ENCODE data around the gene CAMSAP1. TPM values are rescaled to one million over a fixed set of nuclear protein-coding genes. Genes with fewer than 3 reads are reported as not detected.

The CAMSAP1 gene
- total and polyA plus RNA-seq, 10 of the 15 experiments (the other 5 are each of a cell fraction or from before 2014, with no cell fraction given): 1.4 to 24.7 (median 8.0) TPM

GRCh38 chr9:135815413-135815812 is 91.9 kb downstream of the CAMSAP1 start:
- Histone ChIP-seq H3K9ac (ENCODE audit: control insufficient read depth, insufficient read depth, low read length) (no peak overlapping the region), H3K9me3 (replicated peaks; ENCODE audit: control insufficient read depth, insufficient read depth, low read length) (no peaks in the 10 kb centered on the region), H3K36me3 (ENCODE audit: control insufficient read depth in 2 of 2, insufficient read depth in 2 of 2, low read length in 1 of 2) (peaks cover 18 to 33% of the 10 kb centered on the region in 2 experiments), H2AFZ (ENCODE audit: control insufficient read depth, low read depth, low read length) (no peak overlapping the region), H3K27me3 (replicated peaks in 1 of 2; ENCODE audit: control insufficient read depth in 2 of 2, insufficient read depth in 2 of 2, low read length in 1 of 2) (no peaks in the 10 kb centered on the region), H3K4me2 (ENCODE audit: control insufficient read depth, insufficient read depth) (no peak overlapping the region), H3K27ac (ENCODE audit: control insufficient read depth, insufficient read depth) (no peak overlapping the region), H3K4me3 (no peak overlapping the region), H3K4me1 (ENCODE audit: control insufficient read depth, insufficient read depth, low read length) (no peaks in the 10 kb centered on the region), H4K20me1 (ENCODE audit: control insufficient read depth, insufficient read depth) (no peaks in the 10 kb centered on the region; the same call in 1 of the 2 replicates), H3K79me2 (ENCODE audit: control insufficient read depth, insufficient read depth, low read length) (no peaks in the 10 kb centered on the region)
- no peak for DNase-seq (ENCODE audit: low read depth, low spot score)
- in situ Hi-C loops (cut with MboI): no loop called here
- no peak for TF ChIP-seq NFYA (IDR thresholded peaks at IDR 0.05; ENCODE audit: borderline replicate concordance, low read depth, low read length)
- TF ChIP-seq ZNF24 (IDR thresholded peaks at IDR 0.05): no peak
- intact Hi-C loops (cut with micrococcal nuclease; ENCODE audit: unreplicated experiment): no loop called here
- WGBS (ENCODE audit: insufficient coverage, insufficient replicate concordance, low lambda C conversion rate, missing lambda C conversion rate): 99% methylated on average over 4 of the region's 4 CpGs
- no peak for FAIRE-seq
- ChIA-PET CTCF (no interaction called here), SMC1A (ENCODE audit: uncharacterized antibody, unreplicated experiment) (no interaction called here), RAD21 (ENCODE audit: unreplicated experiment) (no interaction called here), POLR2A (no interaction called here)
- no TSS peak for BruUV-seq (replicated peaks)
- ATAC-seq: no peak

- H3K9ac ChIP-seq (ENCODE audit: control insufficient read depth, insufficient read depth, low read length): no peak overlapping the region
Observed at GRCh38 chr9:135814421-135815095, 92.8 kb downstream of the CAMSAP1 start.

More at GRCh38 chr9:135814421-135815095, 92.8 kb downstream of the CAMSAP1 start:
- ChIA-PET POLR2A (no interaction called here), CTCF (no interaction called here), RAD21 (ENCODE audit: unreplicated experiment) (no interaction called here), SMC1A (ENCODE audit: uncharacterized antibody, unreplicated experiment) (no interaction called here)
- WGBS (ENCODE audit: insufficient coverage, insufficient replicate concordance, low lambda C conversion rate, missing lambda C conversion rate): 92% methylated on average over 4 of the region's 12 CpGs
- no peaks in the 10 kb centered on the region for H3K27me3 ChIP-seq (replicated peaks in 1 of 2; ENCODE audit: control insufficient read depth in 2 of 2, insufficient read depth in 2 of 2, low read length in 1 of 2)
- peaks cover 19 to 30% of the 10 kb centered on the region in 2 experiments for H3K36me3 ChIP-seq (ENCODE audit: control insufficient read depth in 2 of 2, insufficient read depth in 2 of 2, low read length in 1 of 2)
- ATAC-seq: no peak
- BruUV-seq (replicated peaks): no TSS peak
- no peak overlapping the region for H2AFZ ChIP-seq (ENCODE audit: control insufficient read depth, low read depth, low read length)
- TF ChIP-seq ZNF687 (IDR thresholded peaks at IDR 0.05) (no peak), POLR2A (IDR thresholded peaks at IDR 0.05; ENCODE audit: low read depth, low read length) (no peak)
- H3K27ac ChIP-seq (ENCODE audit: control insufficient read depth, insufficient read depth): no peak overlapping the region
- intact Hi-C loops (cut with micrococcal nuclease; ENCODE audit: unreplicated experiment): no loop called here
- H3K4me1 ChIP-seq (ENCODE audit: control insufficient read depth, insufficient read depth, low read length): no peaks in the 10 kb centered on the region
- FAIRE-seq: no peak
- H4K20me1 ChIP-seq (ENCODE audit: control insufficient read depth, insufficient read depth): no peaks in the 10 kb centered on the region; the same call in 1 of the 2 replicates
- DNase-seq (ENCODE audit: low read depth, low spot score): no peak
- in situ Hi-C loops (cut with MboI): no loop called here
- H3K9me3 ChIP-seq (replicated peaks; ENCODE audit: control insufficient read depth, insufficient read depth, low read length): no peaks in the 10 kb centered on the region
- H3K4me3 ChIP-seq: no peak overlapping the region
- no peaks in the 10 kb centered on the region for H3K79me2 ChIP-seq (ENCODE audit: control insufficient read depth, insufficient read depth, low read length)
- H3K4me2 ChIP-seq (ENCODE audit: control insufficient read depth, insufficient read depth): no peak overlapping the region
